GM12874 (cell line): ENCODE results near the gene LIPA.
A peak's percentile ranks its signal among the peaks of the same experiment; 100 is the strongest.

ENCODE experiments used
- TF ChIP-seq, protein P1 (sequence below): IDR thresholded peaks from 2 replicates; pipeline ENCODE4 v1.5.1; 2011; ENCODE audit warnings: low read depth, mild to moderate bottlenecking, control low read depth, low read length, moderate library complexity; ENCODE audit not compliant: insufficient read depth

The LIPA gene

DNA sequence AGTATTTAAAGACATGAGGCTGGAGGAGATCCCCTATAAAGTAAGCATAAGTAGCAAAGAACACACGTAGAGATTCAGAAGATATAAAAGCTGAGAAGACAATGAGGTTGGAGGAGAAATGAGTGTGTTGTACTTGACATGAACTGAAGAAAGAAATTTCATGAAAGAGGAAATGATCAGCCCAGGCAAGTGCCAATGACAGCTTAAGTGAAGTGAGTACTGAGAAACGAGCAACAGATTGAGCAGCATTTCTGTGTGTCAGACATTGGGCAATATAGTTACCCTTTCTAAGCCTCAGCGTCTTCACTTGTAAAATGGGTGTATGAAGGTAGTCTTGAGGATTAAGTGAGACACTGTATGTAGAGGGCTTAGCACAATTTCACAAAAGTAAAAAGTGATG lies 4.8 kb upstream of the LIPA start:
- TF ChIP-seq, protein P1, sequence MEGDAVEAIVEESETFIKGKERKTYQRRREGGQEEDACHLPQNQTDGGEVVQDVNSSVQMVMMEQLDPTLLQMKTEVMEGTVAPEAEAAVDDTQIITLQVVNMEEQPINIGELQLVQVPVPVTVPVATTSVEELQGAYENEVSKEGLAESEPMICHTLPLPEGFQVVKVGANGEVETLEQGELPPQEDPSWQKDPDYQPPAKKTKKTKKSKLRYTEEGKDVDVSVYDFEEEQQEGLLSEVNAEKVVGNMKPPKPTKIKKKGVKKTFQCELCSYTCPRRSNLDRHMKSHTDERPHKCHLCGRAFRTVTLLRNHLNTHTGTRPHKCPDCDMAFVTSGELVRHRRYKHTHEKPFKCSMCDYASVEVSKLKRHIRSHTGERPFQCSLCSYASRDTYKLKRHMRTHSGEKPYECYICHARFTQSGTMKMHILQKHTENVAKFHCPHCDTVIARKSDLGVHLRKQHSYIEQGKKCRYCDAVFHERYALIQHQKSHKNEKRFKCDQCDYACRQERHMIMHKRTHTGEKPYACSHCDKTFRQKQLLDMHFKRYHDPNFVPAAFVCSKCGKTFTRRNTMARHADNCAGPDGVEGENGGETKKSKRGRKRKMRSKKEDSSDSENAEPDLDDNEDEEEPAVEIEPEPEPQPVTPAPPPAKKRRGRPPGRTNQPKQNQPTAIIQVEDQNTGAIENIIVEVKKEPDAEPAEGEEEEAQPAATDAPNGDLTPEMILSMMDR = no peak

DNA sequence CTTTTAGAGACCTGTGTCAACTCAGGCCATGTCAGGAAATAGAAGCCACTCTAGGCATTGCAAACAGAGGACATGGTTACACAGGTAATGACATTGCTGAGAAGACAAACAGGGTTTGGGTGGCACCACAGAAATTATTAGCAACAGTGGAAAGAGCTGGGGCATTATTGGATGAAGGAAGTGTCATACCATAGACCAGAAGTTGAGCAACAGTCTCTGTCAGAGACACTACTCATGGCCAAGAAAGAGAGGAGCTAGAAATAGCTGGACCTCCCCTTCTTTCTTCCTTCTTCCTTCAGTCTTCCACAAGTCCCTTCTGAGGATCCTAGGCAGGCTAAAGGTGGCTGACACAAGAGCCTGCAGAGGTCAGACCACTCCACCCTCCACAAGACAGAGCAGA lies 4.2 kb upstream of the LIPA start:
- TF ChIP-seq, protein P1 = no peak

DNA sequence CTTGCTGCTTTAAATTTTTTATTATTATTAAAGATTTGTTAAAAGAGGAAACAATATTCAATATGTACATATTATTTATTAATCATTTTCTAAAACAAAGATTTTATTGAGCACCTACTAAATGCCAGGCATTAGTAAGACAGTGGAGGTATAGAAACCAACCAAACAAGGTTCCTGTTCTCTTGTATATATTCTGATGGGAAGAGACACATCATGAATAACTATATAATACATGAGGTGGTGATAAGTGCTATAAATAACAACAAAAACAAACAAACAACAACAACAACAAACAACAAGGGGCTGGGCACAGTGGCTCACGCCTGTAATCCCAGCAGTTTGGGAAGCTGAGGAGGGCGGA lies 630 bp upstream of the LIPA start:
- TF ChIP-seq, protein P1 = no peak

DNA sequence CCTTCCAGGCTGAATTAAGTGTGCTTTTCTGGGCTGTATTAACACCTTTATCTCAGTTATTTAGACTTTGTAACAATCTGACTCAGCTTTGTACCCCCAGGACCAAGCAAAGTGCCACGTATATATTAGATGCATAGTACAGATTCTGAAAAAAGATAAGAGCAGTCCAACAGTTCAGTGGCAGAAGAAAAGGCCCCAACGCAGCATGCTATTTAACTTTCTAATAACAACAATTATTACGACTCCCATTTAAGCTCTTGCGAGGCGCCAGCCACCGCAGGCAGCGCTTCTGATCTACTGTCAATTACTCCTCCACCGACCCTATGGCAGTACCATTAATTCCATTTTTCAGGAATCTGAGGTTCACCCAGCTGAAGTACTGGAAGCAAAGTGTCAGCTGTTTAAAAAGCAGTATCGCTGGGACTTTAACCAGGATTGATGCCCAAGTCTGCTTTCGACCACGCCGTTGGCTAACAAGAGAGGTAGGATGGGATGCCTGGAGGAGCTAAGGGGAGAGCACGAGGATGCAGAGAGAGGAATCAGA lies 638 bp downstream of the LIPA start:
- TF ChIP-seq, protein P1 = no peak

DNA sequence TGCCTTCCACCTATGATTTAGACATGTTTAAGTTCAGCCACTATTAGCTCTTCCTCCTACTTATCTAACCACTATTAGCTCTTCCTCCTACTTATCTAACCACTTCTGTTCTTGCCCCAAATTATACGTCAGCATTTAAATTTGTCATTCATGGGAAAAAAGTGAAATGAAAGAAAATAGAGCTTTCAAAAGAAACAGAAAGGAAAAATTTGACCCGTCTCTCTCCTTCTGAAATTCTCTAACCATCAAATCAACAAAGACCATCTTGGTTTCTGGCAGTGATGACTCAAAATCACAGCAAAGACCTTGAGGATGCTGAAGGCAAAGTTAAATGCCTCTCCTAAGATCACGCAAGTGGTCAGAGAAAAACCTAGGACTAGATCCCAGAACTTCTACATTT lies 2.6 kb downstream of the LIPA start:
- TF ChIP-seq, protein P1 = no peak

DNA sequence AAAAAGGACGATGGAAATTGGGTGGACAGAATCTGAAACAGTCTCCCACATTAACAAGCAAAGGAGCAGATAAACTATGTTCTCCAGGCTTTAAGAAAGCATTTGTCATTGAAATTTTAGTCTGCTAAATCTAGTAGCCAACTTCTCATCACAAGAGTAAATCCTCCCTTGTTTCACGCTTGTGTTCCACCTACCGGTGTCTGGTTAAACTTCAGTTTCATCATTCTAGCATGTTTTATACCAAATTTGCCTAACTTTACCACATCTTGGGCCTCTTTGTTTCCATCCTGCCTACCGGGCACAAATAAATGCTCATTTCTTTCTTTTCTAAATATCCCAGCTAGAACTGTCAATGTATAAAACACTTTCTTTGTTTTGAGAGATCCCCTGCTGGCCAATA lies 5.8 kb downstream of the LIPA start:
- TF ChIP-seq, protein P1 = peak; percentile 29; the same call in 1 of the 2 replicates

DNA sequence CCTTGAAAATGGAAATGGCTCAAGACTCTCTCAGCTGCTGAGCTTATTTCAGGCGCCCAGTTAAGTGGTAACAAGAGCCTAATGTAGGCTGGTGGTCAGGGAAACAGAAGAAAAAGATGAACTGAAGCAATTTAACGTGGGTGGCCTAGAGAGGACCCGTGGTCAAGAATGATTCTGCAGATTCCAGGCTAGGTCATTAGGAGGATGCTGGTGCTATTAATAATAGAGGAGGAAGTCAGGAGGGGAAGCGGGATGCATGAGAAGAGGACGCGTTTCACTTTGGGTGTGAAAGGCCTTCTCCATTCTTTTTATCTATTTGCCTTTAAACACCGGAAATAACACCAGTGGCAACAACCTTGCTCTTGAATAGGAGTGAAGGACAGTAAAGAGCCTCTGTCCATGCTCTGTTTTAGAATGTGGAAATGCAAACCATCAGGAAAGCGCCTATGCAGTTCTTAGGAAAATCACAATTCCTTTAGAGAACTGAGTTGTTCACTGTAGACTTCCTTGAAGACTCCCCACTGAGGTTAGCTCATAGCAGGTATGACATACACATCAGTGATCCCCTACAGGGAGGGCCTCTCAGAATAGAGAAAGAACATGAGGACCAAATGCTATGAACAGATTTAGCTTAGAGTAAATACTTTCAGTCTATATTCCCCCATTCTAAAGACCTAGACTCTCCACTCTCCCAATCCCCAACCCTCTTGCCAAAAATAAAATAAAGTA lies 8.6 kb downstream of the LIPA start:
- TF ChIP-seq, protein P1 = no peak
